GM19043 (cell line): ENCODE measurements around the gene TCTN1.
"Not testable (repeated sequence)": the region's sequence is repeated elsewhere in the genome, so short reads cannot be mapped to it uniquely, and the experiment has no call there.

Source experiments
- ATAC-seq: cut with Tn5 transposase; IDR thresholded peaks from one replicate; pipeline ENCODE4 v1.9.1; 2021; ENCODE audit warnings: low read depth; ENCODE audit not compliant: unreplicated experiment

Gene TCTN1

GRCh38 chr12:110585231-110585799 is 28.6 kb upstream of the TCTN1 start:
- ATAC-seq = no peak

- ATAC-seq = not testable (repeated sequence)
Measured at GRCh38 chr12:110587102-110587501, 26.8 kb upstream of the TCTN1 start.

GRCh38 chr12:110590059-110590458 is 23.9 kb upstream of the TCTN1 start:
- ATAC-seq = no peak

- peak; percentile 68 for ATAC-seq
Measured at GRCh38 chr12:110590806-110591326, 23.1 kb upstream of the TCTN1 start.

GRCh38 chr12:110591451-110592051 is 22.4 kb upstream of the TCTN1 start:
- ATAC-seq = peak; percentile 14

- ATAC-seq = no peak
Measured at GRCh38 chr12:110592078-110592477, 21.9 kb upstream of the TCTN1 start.

GRCh38 chr12:110592919-110593318 is 21.0 kb upstream of the TCTN1 start:
- ATAC-seq = not testable (repeated sequence)

GRCh38 chr12:110597885-110598284 is 16.0 kb upstream of the TCTN1 start:
- no peak for ATAC-seq

GRCh38 chr12:110599334-110599733 is 14.6 kb upstream of the TCTN1 start:
- ATAC-seq = no peak

- no peak for ATAC-seq
Measured at GRCh38 chr12:110600254-110600653, 13.7 kb upstream of the TCTN1 start.

- ATAC-seq = not testable (repeated sequence)
Measured at GRCh38 chr12:110602085-110602814, 11.7 kb upstream of the TCTN1 start.

- no peak for ATAC-seq
Measured at GRCh38 chr12:110606253-110606611, 7.7 kb upstream of the TCTN1 start.

GRCh38 chr12:110613071-110613770 is 708 bp upstream of the TCTN1 start:
- ATAC-seq = no peak

GRCh38 chr12:110615171-110615570 is 1.2 kb downstream of the TCTN1 start:
- no peak for ATAC-seq

GRCh38 chr12:110616471-110617115 is 2.7 kb downstream of the TCTN1 start:
- no peak for ATAC-seq

GRCh38 chr12:110619534-110619953 is 5.6 kb downstream of the TCTN1 start:
- peak; percentile 51 for ATAC-seq

GRCh38 chr12:110622582-110622981 is 8.7 kb downstream of the TCTN1 start:
- no peak for ATAC-seq

- no peak for ATAC-seq
Measured at GRCh38 chr12:110627500-110628195, 13.7 kb downstream of the TCTN1 start.

GRCh38 chr12:110635055-110635454 is 21.1 kb downstream of the TCTN1 start:
- ATAC-seq = no peak

GRCh38 chr12:110636516-110636915 is 22.6 kb downstream of the TCTN1 start:
- ATAC-seq = no peak
